Muscle layer of colon (tissue), 2 donors: ENCODE results near the gene THOP1.

Experiments
- H3K27ac ChIP-seq: one replicate; pipeline ENCODE4 v1.7.0; 2013; ENCODE audit warnings: low read depth, mild to moderate bottlenecking, low read length, moderate library complexity
- H3K27me3 ChIP-seq, 2 donors: one replicate each; pipeline ENCODE4 v1.7.0; 2013; ENCODE audit warnings: low read length in 2 of 2, mild to moderate bottlenecking in 2 of 2; ENCODE audit not compliant: insufficient read depth in 2 of 2, control insufficient read depth in 1 of 2
- H3K36me3 ChIP-seq: one replicate; pipeline ENCODE4 v1.7.0; 2013; ENCODE audit warnings: mild to moderate bottlenecking, low read length; ENCODE audit not compliant: insufficient read depth
- H3K4me1 ChIP-seq: one replicate; pipeline ENCODE4 v1.7.0; 2013; ENCODE audit warnings: mild to moderate bottlenecking, low read length; ENCODE audit not compliant: insufficient read depth
- H3K4me3 ChIP-seq, 2 donors: one replicate each; pipeline ENCODE4 v1.7.0; 2013; ENCODE audit warnings: low read length in 2 of 2, low read depth in 1 of 2, mild to moderate bottlenecking in 1 of 2, moderate library complexity in 1 of 2
- H3K9ac ChIP-seq: one replicate; pipeline ENCODE4 v1.7.0; 2013; ENCODE audit warnings: low read length
- H3K9me3 ChIP-seq: one replicate; pipeline ENCODE4 v1.7.0; 2013; ENCODE audit warnings: mild to moderate bottlenecking, low read length
- donor health status: abdominal sarcoma.
- donor health status: Adenocarcinoma of cecum.

THOP1 gene

GRCh38 chr19:2799273-2800020, 14.1 kb downstream of the THOP1 start:
- H3K9ac ChIP-seq, result no peak overlapping the region
- no peak overlapping the region for H3K4me3 ChIP-seq
- no peak overlapping the region for H3K27ac ChIP-seq
- H3K27me3 ChIP-seq, result no peaks in the 10 kb centered on the region
- H3K4me1 ChIP-seq, result no peaks in the 10 kb centered on the region
- H3K36me3 ChIP-seq, result peaks cover 19% of the 10 kb centered on the region
- H3K9me3 ChIP-seq, result no peaks in the 10 kb centered on the region

GRCh38 chr19:2800506-2800905, 15.2 kb downstream of the THOP1 start:
- Histone ChIP-seq H3K9ac (no peak overlapping the region), H3K9me3 (no peaks in the 10 kb centered on the region), H3K27me3 (no peaks in the 10 kb centered on the region), H3K36me3 (peaks cover 17% of the 10 kb centered on the region), H3K4me3 (no peak overlapping the region), H3K4me1 (no peaks in the 10 kb centered on the region), H3K27ac (no peak overlapping the region)

GRCh38 chr19:2802826-2803225, 17.5 kb downstream of the THOP1 start:
- Histone ChIP-seq H3K27me3 (no peaks in the 10 kb centered on the region), H3K36me3 (peaks cover 19% of the 10 kb centered on the region), H3K9me3 (no peaks in the 10 kb centered on the region), H3K4me3 (no peak overlapping the region), H3K27ac (no peak overlapping the region), H3K9ac (no peak overlapping the region), H3K4me1 (no peaks in the 10 kb centered on the region)

GRCh38 chr19:2803486-2804155, 18.3 kb downstream of the THOP1 start:
- Histone ChIP-seq H3K27ac (no peak overlapping the region), H3K9ac (no peak overlapping the region), H3K27me3 (no peaks in the 10 kb centered on the region), H3K9me3 (no peaks in the 10 kb centered on the region), H3K4me3 (no peak overlapping the region), H3K36me3 (peaks cover 19% of the 10 kb centered on the region), H3K4me1 (no peaks in the 10 kb centered on the region)

- Histone ChIP-seq H3K4me3 (no peak overlapping the region), H3K36me3 (peaks cover 19% of the 10 kb centered on the region), H3K4me1 (no peaks in the 10 kb centered on the region), H3K9ac (no peak overlapping the region), H3K9me3 (no peaks in the 10 kb centered on the region), H3K27me3 (no peaks in the 10 kb centered on the region), H3K27ac (no peak overlapping the region)
These were observed 19.1 kb downstream of the THOP1 start for GRCh38 chr19:2804156-2805004.

GRCh38 chr19:2805261-2805900, 20.1 kb downstream of the THOP1 start:
- H3K9me3 ChIP-seq, result no peaks in the 10 kb centered on the region
- H3K4me1 ChIP-seq, result no peaks in the 10 kb centered on the region
- no peaks in the 10 kb centered on the region for H3K27me3 ChIP-seq
- no peak overlapping the region for H3K9ac ChIP-seq
- H3K4me3 ChIP-seq, result no peak overlapping the region
- H3K27ac ChIP-seq, result no peak overlapping the region
- H3K36me3 ChIP-seq, result peaks cover 19% of the 10 kb centered on the region

GRCh38 chr19:2805991-2806649, 20.8 kb downstream of the THOP1 start:
- H3K36me3 ChIP-seq, result peaks cover 12% of the 10 kb centered on the region
- no peak overlapping the region for H3K27ac ChIP-seq
- H3K9me3 ChIP-seq, result no peaks in the 10 kb centered on the region
- H3K4me3 ChIP-seq, result no peak overlapping the region
- no peak overlapping the region for H3K9ac ChIP-seq
- H3K4me1 ChIP-seq, result no peaks in the 10 kb centered on the region
- no peaks in the 10 kb centered on the region for H3K27me3 ChIP-seq

- Histone ChIP-seq H3K9me3 (no peaks in the 10 kb centered on the region), H3K9ac (no peak overlapping the region), H3K36me3 (peaks cover 11% of the 10 kb centered on the region), H3K27me3 (no peaks in the 10 kb centered on the region), H3K4me3 (no peak overlapping the region), H3K27ac (no peak overlapping the region), H3K4me1 (no peaks in the 10 kb centered on the region)
These were observed 21.6 kb downstream of the THOP1 start for GRCh38 chr19:2806736-2807378.

GRCh38 chr19:2807379-2808128, 22.3 kb downstream of the THOP1 start:
- Histone ChIP-seq H3K4me3 (no peak overlapping the region), H3K27me3 (no peaks in the 10 kb centered on the region), H3K36me3 (peaks cover 11% of the 10 kb centered on the region), H3K4me1 (no peaks in the 10 kb centered on the region), H3K9me3 (no peaks in the 10 kb centered on the region), H3K9ac (no peak overlapping the region), H3K27ac (no peak overlapping the region)
